ENCODE results near the gene ZNF407.

- no peak for TF ChIP-seq CTCF (conservative IDR thresholded peaks at IDR 0.05; ENCODE audit: low read depth, low read length)
- no peak for TF ChIP-seq EZH2 (IDR thresholded peaks at IDR 0.05; ENCODE audit: borderline replicate concordance, low read depth, low read length, poor library complexity, severe bottlenecking)
Measured at GRCh38 chr18:74804677-74805076, 207.0 kb downstream of the ZNF407 start.

Data from A673 (cell line).